NCI-H1048 (cell line): Measurements from ENCODE around the gene SHE.

ENCODE experiments used
- DNase-seq: peaks from one replicate; lab custom pipeline; 2025; lab: John Stamatoyannopoulos, UW

Gene SHE

GRCh38 chr1:154445040-154445472 is 57.2 kb downstream of the SHE start:
- no peak for DNase-seq

DNA sequence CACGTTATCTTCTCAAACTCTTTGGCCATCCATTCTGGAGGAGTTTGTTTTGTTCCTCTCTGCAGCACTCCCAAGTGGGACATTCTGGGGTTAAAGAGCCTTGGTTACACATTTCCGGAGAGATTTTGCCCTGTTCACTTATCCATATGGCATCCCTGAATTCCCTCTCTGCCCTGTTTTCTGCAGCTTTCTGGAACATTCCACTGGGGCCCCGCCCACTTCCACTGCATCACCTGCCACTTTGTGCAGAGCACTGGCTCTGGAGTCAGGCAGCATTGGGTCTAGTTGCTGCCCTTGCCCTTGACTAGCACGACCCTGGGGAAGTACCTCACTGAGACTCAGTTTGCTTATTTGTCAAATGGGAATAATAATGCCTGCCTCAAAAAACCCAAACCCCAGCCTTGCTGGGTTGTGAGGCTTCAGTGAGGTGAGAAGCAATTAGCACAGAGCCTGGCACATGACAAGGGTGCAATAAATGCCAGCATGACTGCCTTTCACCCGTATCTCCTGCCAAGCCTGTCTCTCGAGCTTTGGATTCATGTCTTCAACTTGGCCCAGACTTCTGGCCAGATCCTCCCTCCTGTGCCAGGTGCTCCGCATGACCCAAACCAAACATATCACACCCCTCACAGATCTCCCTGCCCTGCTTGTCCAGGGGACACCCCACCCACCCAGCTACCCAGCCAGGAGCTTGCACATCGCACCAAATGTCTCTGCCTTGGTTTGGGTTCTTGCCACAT is 58.8 kb downstream of the SHE start:
- no peak for DNase-seq

DNA sequence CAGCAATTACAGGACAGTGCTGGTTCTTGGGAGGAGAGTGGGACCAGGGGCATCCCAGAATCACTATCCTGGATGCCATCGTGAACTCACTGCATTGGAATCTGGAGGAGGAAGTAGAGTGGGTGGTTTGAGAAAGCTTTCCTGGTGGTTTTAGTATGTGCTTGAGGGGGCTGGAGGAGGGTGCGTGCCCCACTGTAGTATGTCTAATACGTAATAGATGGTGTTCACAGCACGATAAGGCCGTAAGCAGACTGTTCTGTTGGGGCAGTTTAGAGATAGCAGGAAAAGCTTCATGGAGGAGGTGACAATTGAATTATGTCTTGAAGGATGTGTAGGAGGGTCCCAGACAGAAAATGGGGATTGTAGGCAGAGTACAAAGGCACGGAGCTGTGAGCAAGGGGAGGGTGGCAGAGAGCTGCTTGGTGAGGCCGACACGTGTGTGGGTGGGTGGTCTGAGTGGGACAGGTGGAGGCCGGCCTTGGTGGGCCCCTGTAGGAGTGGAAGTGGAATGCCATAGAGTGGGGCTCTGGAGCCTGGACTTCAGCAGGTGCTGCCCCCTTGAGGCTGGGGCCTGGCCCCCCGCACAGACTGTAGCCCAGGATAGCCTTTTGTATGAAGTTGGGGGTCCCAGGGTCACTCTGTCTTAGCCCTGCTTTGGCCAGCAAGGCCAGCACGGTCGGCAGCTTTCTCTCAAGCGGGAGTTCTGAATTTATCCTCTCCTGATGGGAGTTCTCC is 60.0 kb downstream of the SHE start:
- DNase-seq = no peak

GRCh38 chr1:154441241-154441888 is 60.8 kb downstream of the SHE start:
- DNase-seq = no peak

DNA sequence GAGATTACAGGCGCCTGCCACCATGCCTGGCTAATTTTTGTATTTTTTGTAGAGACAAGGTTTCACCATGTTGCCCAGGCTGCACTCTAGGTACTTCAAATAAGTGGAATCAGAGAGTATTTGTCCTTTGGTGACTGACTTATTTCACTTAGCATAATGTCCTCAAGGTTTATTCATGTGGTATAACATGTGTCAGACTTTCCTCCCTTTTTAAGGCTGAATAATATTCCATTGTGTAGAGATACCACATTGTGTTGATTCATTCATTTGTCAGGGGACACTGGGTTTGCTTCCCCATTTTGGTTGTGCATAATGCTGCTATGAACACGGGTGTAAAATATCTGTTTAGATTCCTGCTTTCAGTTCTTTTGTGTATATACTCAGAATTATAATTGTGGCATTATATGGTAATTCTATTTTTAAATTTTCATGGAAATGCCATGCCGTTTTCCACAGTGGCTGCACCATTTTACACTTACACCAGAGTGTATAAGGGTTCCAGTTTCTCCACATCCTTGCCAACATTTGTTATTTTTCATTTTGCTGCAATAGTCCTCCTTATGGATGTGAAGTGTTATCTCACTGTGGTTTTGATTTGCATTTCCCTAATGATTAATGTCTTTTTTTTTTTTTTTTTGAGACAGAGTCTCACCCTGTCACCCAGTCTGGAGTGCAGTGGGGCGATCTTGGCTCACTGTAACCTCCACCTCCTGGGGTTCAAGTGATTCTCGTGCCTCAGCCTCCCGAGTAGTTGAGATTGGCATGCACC is 62.0 kb downstream of the SHE start:
- DNase-seq = no peak

- no peak for DNase-seq
These were observed 65.8 kb downstream of the SHE start for GRCh38 chr1:154436433-154436832.

DNA sequence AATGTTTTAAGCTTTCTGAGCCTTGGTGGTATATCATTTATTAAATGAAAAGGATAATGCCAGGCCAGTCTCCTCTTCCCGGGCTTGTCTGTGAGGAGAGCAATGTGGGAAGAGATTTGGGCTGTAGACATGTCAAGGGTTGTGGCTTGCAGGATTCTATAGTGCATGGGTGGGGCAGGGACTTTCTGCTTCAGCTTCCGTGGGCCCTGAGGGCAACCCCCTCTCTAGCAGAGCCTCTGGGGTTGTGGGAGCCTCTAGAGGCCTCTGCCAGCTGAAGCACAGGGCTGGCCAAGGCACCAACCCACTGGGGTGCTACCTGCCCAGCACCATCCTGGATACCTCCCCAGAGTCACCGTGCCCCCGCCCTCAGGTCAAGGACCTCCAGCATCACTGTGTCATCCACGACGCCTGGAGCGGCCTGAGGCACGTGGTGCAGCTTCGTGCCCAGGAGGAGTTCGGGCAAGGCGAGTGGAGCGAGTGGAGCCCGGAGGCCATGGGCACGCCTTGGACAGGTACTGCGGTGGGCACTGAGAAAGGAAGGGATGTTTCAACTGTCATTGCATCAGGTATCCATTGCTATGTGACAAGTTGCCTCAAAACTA is 66.5 kb downstream of the SHE start:
- DNase-seq = no peak

DNA sequence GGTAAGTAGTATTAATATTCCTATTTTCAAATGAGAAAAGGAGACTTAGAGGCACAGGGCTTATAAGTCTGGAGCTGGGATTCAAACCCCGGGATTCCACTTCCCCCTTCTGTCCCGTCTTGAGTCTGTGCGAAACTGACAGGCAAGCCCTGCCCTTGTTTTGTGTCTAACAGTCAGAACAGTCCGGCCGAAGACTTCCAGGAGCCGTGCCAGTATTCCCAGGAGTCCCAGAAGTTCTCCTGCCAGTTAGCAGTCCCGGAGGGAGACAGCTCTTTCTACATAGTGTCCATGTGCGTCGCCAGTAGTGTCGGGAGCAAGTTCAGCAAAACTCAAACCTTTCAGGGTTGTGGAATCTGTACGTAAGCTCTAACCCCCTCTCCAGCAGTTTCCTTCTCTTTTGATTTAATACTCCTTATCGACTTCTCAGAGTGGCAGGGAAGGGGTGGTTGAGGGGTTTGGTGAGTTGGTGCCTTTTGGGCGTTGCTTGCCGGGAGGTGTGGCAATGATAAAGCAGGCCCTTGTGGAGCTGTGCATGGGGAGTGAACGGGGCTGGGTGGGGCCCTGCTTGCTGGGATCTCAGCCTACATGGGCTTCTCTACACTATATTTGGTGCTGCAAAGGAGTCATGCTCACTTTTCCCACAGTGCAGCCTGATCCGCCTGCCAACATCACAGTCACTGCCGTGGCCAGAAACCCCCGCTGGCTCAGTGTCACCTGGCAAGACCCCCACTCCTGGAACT is 67.7 kb downstream of the SHE start:
- no peak for DNase-seq

DNA sequence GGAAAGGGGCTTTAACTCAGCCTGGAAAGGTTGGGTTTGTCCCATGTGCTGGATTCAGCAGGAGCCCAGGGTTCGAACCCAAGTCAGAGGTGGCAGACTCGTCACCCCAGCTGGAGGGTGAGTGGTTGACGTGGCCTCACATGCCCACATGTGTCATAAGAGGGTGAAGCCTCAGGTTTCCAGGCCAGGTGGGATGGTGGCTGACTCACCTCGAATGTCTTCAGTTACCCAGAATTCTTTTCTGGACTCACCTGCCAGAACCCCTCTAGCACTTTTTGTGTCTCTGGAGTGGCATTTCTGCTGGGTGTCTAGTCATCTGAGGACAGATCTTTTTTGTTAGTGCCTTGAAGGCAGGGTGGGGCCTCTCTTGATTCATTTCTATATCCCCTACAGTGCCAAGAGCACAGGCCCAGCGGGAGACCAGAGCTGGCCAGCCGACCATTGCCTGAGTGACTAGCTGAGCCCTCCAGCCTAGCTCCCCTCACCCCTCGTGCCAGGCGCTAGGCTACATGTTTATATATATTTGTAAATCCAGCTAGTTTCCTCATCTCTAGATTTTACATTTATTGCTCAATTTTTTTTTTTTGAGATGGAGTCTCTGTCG is 68.9 kb downstream of the SHE start:
- no peak for DNase-seq

- no peak for DNase-seq
These were observed 70.4 kb downstream of the SHE start for GRCh38 chr1:154431586-154432373.

DNA sequence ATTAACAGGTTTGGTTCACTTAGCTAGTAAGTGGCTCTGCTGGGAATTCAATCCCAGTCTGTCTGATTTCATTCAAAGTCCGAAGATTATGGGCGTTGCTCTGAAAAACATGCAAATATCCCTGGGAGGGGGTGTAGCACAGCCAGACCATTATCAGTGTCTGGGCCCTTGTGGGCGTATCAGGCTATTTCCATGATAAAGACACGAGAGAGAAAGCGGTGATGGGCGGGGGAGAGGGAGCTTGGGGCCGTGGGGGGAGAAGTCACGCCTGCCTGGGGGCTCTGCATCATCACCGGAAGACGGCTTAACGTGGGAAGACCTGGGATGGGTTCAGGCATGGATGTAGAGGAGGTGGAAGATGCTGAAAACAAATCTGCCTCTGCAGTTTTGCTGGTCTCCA is 71.3 kb downstream of the SHE start:
- peak; percentile 53 for DNase-seq

GRCh38 chr1:154429841-154430611 is 72.2 kb downstream of the SHE start:
- no peak for DNase-seq
